ENCODE data around the gene FBXO3.
"Not testable (repeated sequence)": the region's sequence is repeated elsewhere in the genome, so short reads cannot be mapped to it uniquely, and the experiment has no call there.

Gene FBXO3, protein sequence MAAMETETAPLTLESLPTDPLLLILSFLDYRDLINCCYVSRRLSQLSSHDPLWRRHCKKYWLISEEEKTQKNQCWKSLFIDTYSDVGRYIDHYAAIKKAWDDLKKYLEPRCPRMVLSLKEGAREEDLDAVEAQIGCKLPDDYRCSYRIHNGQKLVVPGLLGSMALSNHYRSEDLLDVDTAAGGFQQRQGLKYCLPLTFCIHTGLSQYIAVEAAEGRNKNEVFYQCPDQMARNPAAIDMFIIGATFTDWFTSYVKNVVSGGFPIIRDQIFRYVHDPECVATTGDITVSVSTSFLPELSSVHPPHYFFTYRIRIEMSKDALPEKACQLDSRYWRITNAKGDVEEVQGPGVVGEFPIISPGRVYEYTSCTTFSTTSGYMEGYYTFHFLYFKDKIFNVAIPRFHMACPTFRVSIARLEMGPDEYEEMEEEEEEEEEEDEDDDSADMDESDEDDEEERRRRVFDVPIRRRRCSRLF

DNA sequence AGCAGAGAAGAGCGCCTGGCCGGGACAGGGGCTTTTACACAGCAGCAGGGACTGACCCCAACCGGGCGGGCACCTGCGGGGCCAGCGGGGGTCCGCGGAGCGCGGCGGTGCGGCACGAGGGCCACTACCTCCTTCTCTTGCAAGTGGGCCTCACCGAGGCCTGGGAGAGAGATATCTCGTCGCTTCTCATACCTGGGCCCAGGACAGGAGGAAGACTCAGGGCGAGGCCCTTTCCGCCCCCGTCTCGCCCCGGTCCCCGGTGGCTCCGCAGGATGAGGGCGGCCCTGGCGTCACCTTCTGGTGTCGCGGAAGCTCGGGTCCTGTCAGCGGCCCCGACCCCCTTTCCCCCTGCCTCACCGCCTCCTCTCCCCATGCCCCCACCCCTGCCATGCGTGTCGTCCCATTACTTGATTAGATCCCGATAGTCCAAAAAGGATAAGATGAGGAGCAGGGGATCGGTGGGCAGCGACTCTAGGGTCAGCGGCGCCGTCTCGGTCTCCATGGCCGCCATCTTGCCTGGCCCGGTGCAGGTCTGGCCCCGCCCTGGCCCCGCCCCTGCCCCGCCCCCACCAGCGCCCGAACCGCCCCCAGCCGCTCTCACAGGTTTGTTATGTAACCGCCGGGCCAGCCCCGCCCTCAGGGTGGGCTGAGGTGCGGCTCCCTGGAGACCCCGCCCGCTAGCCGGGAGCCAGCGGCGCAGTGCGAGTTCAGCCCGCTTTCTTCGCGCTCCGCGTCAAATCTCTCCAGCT lies at the start of gene FBXO3:
Gene FBXO3, minus strand, starts transcription at position 534 of the 749 bp plus-strand sequence. Its CDS starts 23 bp downstream, at position 511.
- ChIA-PET POLR2A (ENCODE audit: low non-redundant PET) (no interaction called here), CTCF (interaction anchor here (1.0 kb wide), 2 partner anchors 19 to 32 kb away, joined by 3 to 4 read pairs; no protein-coding TSS in a partner anchor)
- peak; percentile 96 for DNase-seq (ENCODE audit: low spot score)
- TF ChIP-seq, protein P1, sequence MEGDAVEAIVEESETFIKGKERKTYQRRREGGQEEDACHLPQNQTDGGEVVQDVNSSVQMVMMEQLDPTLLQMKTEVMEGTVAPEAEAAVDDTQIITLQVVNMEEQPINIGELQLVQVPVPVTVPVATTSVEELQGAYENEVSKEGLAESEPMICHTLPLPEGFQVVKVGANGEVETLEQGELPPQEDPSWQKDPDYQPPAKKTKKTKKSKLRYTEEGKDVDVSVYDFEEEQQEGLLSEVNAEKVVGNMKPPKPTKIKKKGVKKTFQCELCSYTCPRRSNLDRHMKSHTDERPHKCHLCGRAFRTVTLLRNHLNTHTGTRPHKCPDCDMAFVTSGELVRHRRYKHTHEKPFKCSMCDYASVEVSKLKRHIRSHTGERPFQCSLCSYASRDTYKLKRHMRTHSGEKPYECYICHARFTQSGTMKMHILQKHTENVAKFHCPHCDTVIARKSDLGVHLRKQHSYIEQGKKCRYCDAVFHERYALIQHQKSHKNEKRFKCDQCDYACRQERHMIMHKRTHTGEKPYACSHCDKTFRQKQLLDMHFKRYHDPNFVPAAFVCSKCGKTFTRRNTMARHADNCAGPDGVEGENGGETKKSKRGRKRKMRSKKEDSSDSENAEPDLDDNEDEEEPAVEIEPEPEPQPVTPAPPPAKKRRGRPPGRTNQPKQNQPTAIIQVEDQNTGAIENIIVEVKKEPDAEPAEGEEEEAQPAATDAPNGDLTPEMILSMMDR (conservative IDR thresholded peaks at IDR 0.05; ENCODE audit: low read depth): no peak
- peak within 1 kb of the TSS; percentile 72 for H3K27ac ChIP-seq

DNA sequence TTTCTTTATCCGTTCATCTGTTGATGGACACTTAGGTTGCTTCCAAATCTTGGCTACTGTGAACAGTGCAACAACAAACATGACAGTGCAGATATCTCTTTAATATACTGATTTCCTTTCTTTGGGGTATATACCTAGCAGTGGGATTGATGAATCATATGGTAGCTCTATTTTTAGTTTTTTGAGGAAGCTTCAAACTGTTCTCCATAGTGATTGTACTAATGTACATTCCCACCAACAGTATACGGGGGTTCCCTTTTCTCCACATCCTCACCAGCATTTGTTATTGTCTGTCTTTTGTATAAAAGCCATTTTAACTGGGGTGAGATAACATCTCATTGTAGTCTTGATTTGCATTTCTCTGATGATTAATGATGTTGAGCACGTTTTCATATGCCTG lies 48.7 kb upstream of the FBXO3 start:
- CTCF ChIA-PET: interaction anchor here (1.0 kb wide), 1 partner anchor 12 kb away, joined by 3 read pairs; no protein-coding TSS in a partner anchor
- DNase-seq (ENCODE audit: low spot score); POLR2A ChIA-PET (ENCODE audit: low non-redundant PET); H3K27ac ChIP-seq: not testable (repeated sequence)

DNA sequence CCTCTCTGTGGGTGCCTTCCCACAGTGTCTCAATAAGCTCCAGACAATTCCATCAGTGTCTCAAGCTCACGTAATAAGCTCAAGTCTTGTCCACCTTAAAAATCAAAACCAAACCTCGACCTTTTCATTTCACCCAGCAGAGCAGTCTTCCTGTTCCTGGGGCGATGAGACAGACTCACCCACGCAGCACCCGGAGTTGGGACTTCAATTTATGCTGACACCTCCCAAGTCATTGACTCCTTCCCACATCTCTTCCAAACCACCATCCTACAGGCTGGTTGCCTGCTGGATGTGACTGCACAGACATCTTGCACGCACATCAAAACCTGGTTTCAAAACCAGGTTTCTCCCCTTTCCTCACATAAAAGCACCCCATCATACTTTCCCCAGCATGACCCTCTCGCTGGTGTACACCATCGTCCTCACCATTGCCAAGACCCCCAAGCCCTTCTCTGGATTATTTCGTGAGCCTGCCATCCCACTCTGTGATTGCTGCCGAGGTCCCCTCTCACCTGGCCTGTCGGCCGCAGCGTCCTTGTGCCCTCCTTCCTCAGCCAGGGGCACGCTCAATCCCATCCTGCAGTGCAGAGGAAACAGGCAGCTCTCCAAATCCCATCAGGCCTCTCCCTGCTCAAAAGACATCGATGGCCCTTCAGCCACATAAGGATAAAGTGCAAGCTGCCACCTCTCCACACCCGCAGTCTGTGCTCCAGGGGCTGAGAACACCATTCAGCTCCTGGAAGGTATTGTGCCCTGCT lies 45.1 kb upstream of the FBXO3 start:
- TF ChIP-seq, protein P1 (conservative IDR thresholded peaks at IDR 0.05; ENCODE audit: low read depth): no peak
- no peak overlapping the region for H3K27ac ChIP-seq
- ChIA-PET POLR2A (ENCODE audit: low non-redundant PET) (no interaction called here), CTCF (interaction anchor here (0.7 to 1.8 kb wide), 2 partner anchors 10 to 42 kb away, joined by 6 read pairs; no protein-coding TSS in a partner anchor)
- DNase-seq (ENCODE audit: low spot score): no peak

DNA sequence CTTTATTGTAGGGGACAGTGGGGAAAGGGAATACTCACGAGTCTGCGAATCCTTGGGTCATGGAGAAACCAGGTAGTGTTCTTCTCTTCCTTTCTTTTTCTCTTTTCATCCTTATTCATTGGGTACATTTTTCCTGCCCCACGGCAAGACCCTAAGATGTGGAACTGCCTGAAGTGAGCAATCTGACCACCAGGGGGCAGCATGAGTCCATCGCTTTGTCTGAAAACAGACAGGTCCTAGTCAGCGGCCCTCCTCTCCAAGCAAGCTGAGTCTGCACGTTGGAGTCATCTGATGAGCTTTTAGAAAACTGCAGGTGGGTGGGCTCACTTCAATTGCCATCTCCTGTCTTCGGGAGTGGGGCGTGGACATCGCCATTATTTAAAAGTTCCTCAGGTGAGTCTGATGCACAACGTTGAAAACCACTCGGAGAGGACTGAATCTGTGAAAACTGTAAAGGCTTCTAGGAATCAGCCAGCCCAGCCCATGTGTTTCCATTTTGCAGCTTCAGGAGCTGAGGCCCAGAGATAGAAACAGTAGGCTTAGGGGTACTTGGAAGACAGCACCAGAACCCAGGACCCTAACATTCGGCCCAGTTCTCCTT lies 34.0 kb upstream of the FBXO3 start:
- TF ChIP-seq, protein P1 (conservative IDR thresholded peaks at IDR 0.05; ENCODE audit: low read depth): peak; percentile 91
- ChIA-PET POLR2A (ENCODE audit: low non-redundant PET) (no interaction called here), CTCF (interaction anchor here (0.6 to 3.1 kb wide), 20 partner anchors 9 to 1549 kb away, joined by 3 to 39 read pairs (median 3); no protein-coding TSS in a partner anchor)
- DNase-seq (ENCODE audit: low spot score): peak; percentile 72
- no peak overlapping the region for H3K27ac ChIP-seq

DNA sequence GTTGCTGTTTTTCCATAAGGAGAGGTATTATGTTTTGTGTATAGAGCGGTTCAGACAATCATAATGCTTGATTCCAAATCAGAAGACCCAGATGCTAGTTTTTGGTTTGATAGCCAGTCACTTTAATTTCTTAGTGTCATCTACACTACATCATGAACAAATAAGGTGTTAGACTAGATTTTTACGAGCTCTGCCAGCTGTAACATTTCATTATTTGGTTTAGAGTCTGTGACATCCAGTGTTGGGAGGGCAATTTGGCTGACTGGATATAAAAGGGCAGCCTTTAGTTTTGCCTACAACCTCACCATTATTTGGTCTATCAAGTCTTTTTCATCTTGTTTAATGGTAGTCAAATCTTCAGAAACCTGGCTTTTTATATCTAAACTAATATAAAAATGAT lies 30.2 kb upstream of the FBXO3 start:
- H3K27ac ChIP-seq: no peak overlapping the region
- TF ChIP-seq, protein P1 (conservative IDR thresholded peaks at IDR 0.05; ENCODE audit: low read depth): no peak
- POLR2A ChIA-PET (ENCODE audit: low non-redundant PET): no interaction called here
- CTCF ChIA-PET: interaction anchor here (0.7 to 1.9 kb wide), 2 partner anchors 25 to 173 kb away, joined by 6 to 8 read pairs; no protein-coding TSS in a partner anchor
- no peak for DNase-seq (ENCODE audit: low spot score)

DNA sequence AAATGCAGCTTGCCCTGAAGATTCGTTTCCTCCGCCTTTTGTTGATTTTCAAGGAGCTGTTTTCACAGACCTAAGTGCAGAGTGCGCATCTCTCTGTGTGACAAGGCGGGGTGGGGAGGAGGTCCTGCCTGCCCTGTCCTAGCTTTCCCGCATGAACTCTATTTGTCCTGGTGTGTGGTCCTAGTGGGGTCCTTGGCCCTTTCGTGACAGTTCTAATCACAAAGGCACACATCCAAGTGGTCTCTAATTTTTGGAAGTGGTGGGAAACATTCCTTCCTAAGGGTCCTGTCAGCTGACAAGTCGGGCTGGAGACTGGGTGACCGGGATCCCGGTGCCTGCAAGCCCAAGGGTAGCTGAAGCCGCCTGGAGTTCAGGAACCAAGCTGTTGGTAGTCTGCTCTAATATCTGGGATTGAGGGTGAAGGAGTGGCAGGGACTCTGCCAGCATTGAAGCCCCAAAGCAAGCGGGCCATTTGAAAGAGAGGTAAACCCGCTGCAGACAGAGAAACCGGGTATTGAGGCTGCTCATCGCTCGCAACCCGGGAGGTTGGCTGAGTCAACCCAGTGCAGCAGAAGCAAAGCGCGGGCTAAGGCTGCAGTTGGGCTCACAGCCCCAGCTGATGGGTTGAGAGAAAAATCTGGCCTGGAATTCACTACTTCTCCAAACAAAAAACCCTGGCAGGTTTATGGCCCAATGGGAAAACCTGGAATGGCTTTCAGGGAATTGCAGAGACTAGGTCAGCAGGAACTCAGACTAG lies 28.1 kb upstream of the FBXO3 start:
- TF ChIP-seq, protein P1 (conservative IDR thresholded peaks at IDR 0.05; ENCODE audit: low read depth): no peak
- ChIA-PET CTCF (interaction anchor here (0.6 to 1.0 kb wide), 3 partner anchors 27 to 929 kb away, joined by 3 to 4 read pairs (median 3); no protein-coding TSS in a partner anchor), POLR2A (ENCODE audit: low non-redundant PET) (no interaction called here)

More for the DNA sequence above, 28.1 kb upstream of the FBXO3 start:
- H3K27ac ChIP-seq: no peak overlapping the region
- DNase-seq (ENCODE audit: low spot score): no peak
